BE2C (cell line): Measurements from ENCODE around the gene TEC.
"Not testable (repeated sequence)": the region's sequence is repeated elsewhere in the genome, so short reads cannot be mapped to it uniquely, and the experiment has no call there.

Source experiments
- DNase-seq: peaks from one replicate; pipeline ENCODE4 v3.0.0-alpha.2; 2020
- H3K27me3 ChIP-seq: fragments of 250-450 bp; sonication (Bioruptor Pico); 2 replicates; pipeline ENCODE4 v1.5.1; 2020; ENCODE audit warnings: mild to moderate bottlenecking
- H3K36me3 ChIP-seq: fragments of 250-450 bp; sonication (Bioruptor Pico); 2 replicates; pipeline ENCODE4 v1.5.1; 2020; ENCODE audit warnings: mild to moderate bottlenecking
- H3K4me1 ChIP-seq: fragments of 250-450 bp; sonication (Bioruptor Pico); 2 replicates; pipeline ENCODE4 v1.5.1; 2020
- H3K4me3 ChIP-seq: 2 replicates; pipeline ENCODE4 v1.5.1; 2011; ENCODE audit warnings: low read depth, low read length
- H3K9me3 ChIP-seq: fragments of 250-450 bp; sonication (Bioruptor Pico); 2 replicates; pipeline ENCODE4 v1.5.1; 2020
- CTCF ChIP-seq: IDR thresholded peaks from 2 replicates; pipeline ENCODE4 v1.5.1; 2012; ENCODE audit warnings: mild to moderate bottlenecking, low read depth, low read length

TEC gene

GRCh38 chr4:48175328-48175727 lies 94.3 kb downstream of the TEC start:
- DNase-seq = no peak
- no peaks in the 10 kb centered on the region for H3K9me3 ChIP-seq
- H3K36me3 ChIP-seq = no peaks in the 10 kb centered on the region
- no peak overlapping the region for H3K4me3 ChIP-seq
- peaks cover 3% of the 10 kb centered on the region; the same call in 1 of the 2 replicates for H3K4me1 ChIP-seq
- H3K27me3 ChIP-seq = no peaks in the 10 kb centered on the region; the same call in 1 of the 2 replicates
- TF ChIP-seq CTCF = no peak

GRCh38 chr4:48173056-48173991 lies 96.3 kb downstream of the TEC start:
- Histone ChIP-seq H3K9me3 (no peaks in the 10 kb centered on the region), H3K4me1 (peaks cover 3% of the 10 kb centered on the region; the same call in 1 of the 2 replicates), H3K27me3 (no peaks in the 10 kb centered on the region; the same call in 1 of the 2 replicates), H3K4me3 (no peak overlapping the region), H3K36me3 (no peaks in the 10 kb centered on the region)
- no peak for TF ChIP-seq CTCF
- DNase-seq = no peak

GRCh38 chr4:48172651-48173050 lies 97.0 kb downstream of the TEC start:
- peaks cover 3% of the 10 kb centered on the region; the same call in 1 of the 2 replicates for H3K4me1 ChIP-seq
- no peak for TF ChIP-seq CTCF

GRCh38 chr4:48169636-48170035 lies 100.0 kb downstream of the TEC start:
- Histone ChIP-seq H3K4me3 (no peak overlapping the region), H3K36me3 (no peaks in the 10 kb centered on the region), H3K4me1 (peaks cover 3% of the 10 kb centered on the region; the same call in 1 of the 2 replicates), H3K27me3 (no peaks in the 10 kb centered on the region), H3K9me3 (no peaks in the 10 kb centered on the region)
- no peak for DNase-seq
- TF ChIP-seq CTCF = no peak

More at GRCh38 chr4:48172651-48173050, 97.0 kb downstream of the TEC start:
- Histone ChIP-seq H3K36me3 (no peaks in the 10 kb centered on the region), H3K4me3 (no peak overlapping the region), H3K27me3 (no peaks in the 10 kb centered on the region), H3K9me3 (no peaks in the 10 kb centered on the region)
- DNase-seq = no peak

DNA sequence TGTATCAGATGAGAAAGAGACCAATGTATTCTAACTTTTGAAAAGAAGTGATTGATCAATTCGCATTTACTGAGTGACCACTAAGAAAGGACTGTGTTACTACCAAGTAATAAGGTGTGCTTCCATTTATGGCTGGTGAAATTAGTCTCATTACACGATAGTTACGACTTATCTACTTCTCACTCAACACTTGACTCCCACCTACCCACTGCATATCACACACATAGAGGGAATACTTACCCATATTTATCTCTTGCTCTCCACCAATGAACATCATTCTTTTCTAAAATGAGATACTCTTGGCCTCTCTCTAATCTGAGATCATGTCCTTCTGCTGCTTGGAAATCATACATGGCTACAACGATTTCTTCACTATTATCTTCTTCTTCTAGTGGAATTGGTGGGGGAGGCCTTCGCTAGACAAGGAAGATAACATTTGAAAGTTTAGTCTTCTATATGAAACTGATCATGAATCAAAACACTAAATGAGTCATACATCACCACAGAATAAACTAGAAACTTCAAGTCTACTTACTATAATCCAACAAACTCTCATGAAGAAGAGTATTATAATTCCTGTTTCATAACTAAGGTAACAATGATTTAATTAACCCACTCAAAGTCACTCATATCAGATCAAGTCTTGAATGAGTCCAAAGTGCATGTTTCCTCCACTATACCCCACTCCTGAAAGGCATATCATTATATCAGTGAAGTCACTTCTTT lies 101.9 kb downstream of the TEC start:
- no peaks in the 10 kb centered on the region for H3K27me3 ChIP-seq
- no peak overlapping the region for H3K4me3 ChIP-seq
- DNase-seq = no peak
- TF ChIP-seq CTCF = no peak
- H3K36me3 ChIP-seq = no peaks in the 10 kb centered on the region
- H3K4me1 ChIP-seq = peaks cover 3% of the 10 kb centered on the region; the same call in 1 of the 2 replicates
- H3K9me3 ChIP-seq = no peaks in the 10 kb centered on the region

DNA sequence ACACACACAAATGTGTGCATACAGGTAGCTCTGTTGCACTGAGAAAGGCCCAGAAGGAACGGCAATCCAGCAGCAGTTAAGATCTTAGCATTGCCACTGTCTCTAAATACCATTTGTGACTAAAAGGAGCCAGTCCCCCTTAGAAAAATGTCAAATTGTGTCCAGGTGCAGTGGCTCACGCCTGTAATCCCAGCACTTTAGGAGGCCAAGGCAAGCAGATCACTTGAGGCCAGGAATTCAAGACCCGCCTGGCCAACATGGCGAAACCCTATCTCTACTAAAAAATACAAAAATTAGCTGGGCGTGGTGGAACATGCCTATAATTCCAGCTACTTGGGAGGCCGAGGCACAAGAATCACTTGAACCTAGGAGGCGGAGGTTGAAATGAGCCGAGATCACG lies 105.1 kb downstream of the TEC start:
- H3K4me1 ChIP-seq, H3K36me3 ChIP-seq, H3K27me3 ChIP-seq: not testable (repeated sequence)

More for the DNA sequence above, 105.1 kb downstream of the TEC start:
- H3K9me3 ChIP-seq, H3K4me3 ChIP-seq, DNase-seq: not testable (repeated sequence)
